GM12874 (cell line): ENCODE data around the gene FAM229A.

ENCODE experiments used
- CTCF ChIP-seq: IDR thresholded peaks from 2 replicates; pipeline ENCODE4 v1.5.1; 2011; ENCODE audit warnings: low read depth, mild to moderate bottlenecking, control low read depth, low read length, moderate library complexity; ENCODE audit not compliant: insufficient read depth

Gene FAM229A

GRCh38 chr1:32373996-32374592 is 11.8 kb upstream of the FAM229A start:
- TF ChIP-seq CTCF, result no peak

- TF ChIP-seq CTCF, result peak; percentile 24; the same call in 1 of the 2 replicates
Measured at GRCh38 chr1:32372149-32372756, 10.0 kb upstream of the FAM229A start.

GRCh38 chr1:32367912-32368635 is 5.8 kb upstream of the FAM229A start:
- no peak for TF ChIP-seq CTCF

GRCh38 chr1:32365445-32365844 is 3.2 kb upstream of the FAM229A start:
- no peak for TF ChIP-seq CTCF

- no peak for TF ChIP-seq CTCF
Measured at GRCh38 chr1:32364836-32365235, 2.6 kb upstream of the FAM229A start.

GRCh38 chr1:32363713-32364112 is 1.4 kb upstream of the FAM229A start:
- no peak for TF ChIP-seq CTCF

GRCh38 chr1:32361674-32362473 is 411 bp downstream of the FAM229A start:
- 0 out of 2 replicates have a peak, but pooled peaks have one; percentile 11 for TF ChIP-seq CTCF
